ENCODE measurements around the gene PROM2.

The PROM2 gene

GRCh38 chr2:95306336-95306895, 32.2 kb downstream of the PROM2 start:
- DNase-seq (ENCODE audit: low read depth in 2 of 2), result no peak

GRCh38 chr2:95307036-95307435, 32.8 kb downstream of the PROM2 start:
- no peak for DNase-seq (ENCODE audit: low read depth in 2 of 2)

- DNase-seq (ENCODE audit: low read depth in 2 of 2), result no peak
Observed at GRCh38 chr2:95307878-95308277, 33.6 kb downstream of the PROM2 start.

- DNase-seq (ENCODE audit: low read depth in 2 of 2), result no peak
Observed at GRCh38 chr2:95308426-95308990, 34.3 kb downstream of the PROM2 start.

GRCh38 chr2:95309599-95309998, 35.4 kb downstream of the PROM2 start:
- no peak for DNase-seq (ENCODE audit: low read depth in 2 of 2)

GRCh38 chr2:95310216-95310615, 36.0 kb downstream of the PROM2 start:
- DNase-seq (ENCODE audit: low read depth in 2 of 2), result no peak

- no peak for DNase-seq (ENCODE audit: low read depth in 2 of 2)
Observed at GRCh38 chr2:95310651-95311050, 36.4 kb downstream of the PROM2 start.

- DNase-seq (ENCODE audit: low read depth in 2 of 2), result no peak
Observed at GRCh38 chr2:95311815-95312542, 37.7 kb downstream of the PROM2 start.

GRCh38 chr2:95312543-95313201, 38.4 kb downstream of the PROM2 start:
- no peak for DNase-seq (ENCODE audit: low read depth in 2 of 2)

GRCh38 chr2:95313296-95314131, 39.3 kb downstream of the PROM2 start:
- DNase-seq (ENCODE audit: low read depth in 2 of 2), result no peak

GRCh38 chr2:95314598-95314963, 40.3 kb downstream of the PROM2 start:
- no peak for DNase-seq (ENCODE audit: low read depth in 2 of 2)

- no peak for DNase-seq (ENCODE audit: low read depth in 2 of 2)
Observed at GRCh38 chr2:95314964-95315611, 40.8 kb downstream of the PROM2 start.

- DNase-seq (ENCODE audit: low read depth in 2 of 2), result no peak
Observed at GRCh38 chr2:95315801-95316411, 41.7 kb downstream of the PROM2 start.

GRCh38 chr2:95316466-95317122, 42.3 kb downstream of the PROM2 start:
- DNase-seq (ENCODE audit: low read depth in 2 of 2), result no peak

- no peak for DNase-seq (ENCODE audit: low read depth in 2 of 2)
Observed at GRCh38 chr2:95317123-95317500, 42.9 kb downstream of the PROM2 start.

GRCh38 chr2:95317665-95318425, 43.6 kb downstream of the PROM2 start:
- DNase-seq (ENCODE audit: low read depth in 2 of 2), result no peak

- DNase-seq (ENCODE audit: low read depth in 2 of 2), result no peak
Observed at GRCh38 chr2:95318431-95319220, 44.4 kb downstream of the PROM2 start.

GRCh38 chr2:95319481-95320343, 45.5 kb downstream of the PROM2 start:
- DNase-seq (ENCODE audit: low read depth in 2 of 2), result no peak

Measured in stimulated activated CD4-positive, alpha-beta T cell treated with anti-CD3 and anti-CD28 coated beads, Interleukin-15, amount 100 ng/mL, for 48 hours (primary cell).